Measurements from ENCODE around the gene ERVH48-1.
"Not testable (repeated sequence)": the region's sequence is repeated elsewhere in the genome, so short reads cannot be mapped to it uniquely, and the experiment has no call there.

DNA sequence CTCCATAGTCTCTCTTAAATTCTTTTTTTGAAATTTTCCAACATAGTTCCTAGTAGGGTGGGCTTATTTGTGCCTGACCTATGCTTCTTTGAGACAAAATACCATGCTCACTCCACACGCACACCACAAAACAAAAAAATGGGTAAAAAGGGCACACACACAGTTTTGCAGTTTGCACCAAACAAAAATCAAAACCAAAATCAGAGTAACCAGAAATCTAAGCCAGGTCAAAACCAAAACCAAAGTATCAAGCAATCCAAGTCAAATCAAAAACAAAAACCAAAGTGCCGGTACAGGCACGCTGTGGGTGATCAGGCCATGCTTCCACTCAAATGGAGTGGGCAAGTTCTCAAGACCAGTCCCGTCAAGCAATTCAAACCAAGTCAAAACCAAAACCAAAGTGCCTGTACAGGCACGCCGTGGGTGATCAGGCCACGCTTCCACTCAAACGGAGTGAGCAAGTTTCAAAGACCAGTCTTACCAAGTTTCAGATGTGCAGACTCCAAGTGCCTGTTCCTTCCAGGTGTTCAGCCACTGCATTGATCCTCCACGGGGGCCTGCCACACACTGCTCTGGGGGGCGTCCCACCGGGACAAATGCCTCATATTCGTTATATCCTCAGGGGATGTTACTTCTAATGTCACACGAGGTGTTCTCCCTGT is 23.8 kb upstream of the ERVH48-1 start:
- TF ChIP-seq POLR2AphosphoS5, POLR2A (IDR thresholded peaks at IDR 0.05): not testable (repeated sequence)
- TF ChIP-seq, protein P1, sequence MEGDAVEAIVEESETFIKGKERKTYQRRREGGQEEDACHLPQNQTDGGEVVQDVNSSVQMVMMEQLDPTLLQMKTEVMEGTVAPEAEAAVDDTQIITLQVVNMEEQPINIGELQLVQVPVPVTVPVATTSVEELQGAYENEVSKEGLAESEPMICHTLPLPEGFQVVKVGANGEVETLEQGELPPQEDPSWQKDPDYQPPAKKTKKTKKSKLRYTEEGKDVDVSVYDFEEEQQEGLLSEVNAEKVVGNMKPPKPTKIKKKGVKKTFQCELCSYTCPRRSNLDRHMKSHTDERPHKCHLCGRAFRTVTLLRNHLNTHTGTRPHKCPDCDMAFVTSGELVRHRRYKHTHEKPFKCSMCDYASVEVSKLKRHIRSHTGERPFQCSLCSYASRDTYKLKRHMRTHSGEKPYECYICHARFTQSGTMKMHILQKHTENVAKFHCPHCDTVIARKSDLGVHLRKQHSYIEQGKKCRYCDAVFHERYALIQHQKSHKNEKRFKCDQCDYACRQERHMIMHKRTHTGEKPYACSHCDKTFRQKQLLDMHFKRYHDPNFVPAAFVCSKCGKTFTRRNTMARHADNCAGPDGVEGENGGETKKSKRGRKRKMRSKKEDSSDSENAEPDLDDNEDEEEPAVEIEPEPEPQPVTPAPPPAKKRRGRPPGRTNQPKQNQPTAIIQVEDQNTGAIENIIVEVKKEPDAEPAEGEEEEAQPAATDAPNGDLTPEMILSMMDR (IDR thresholded peaks at IDR 0.05), result not testable (repeated sequence)

Data from transverse colon (tissue), 4 donors.